Small intestine (tissue), 7 donors: ENCODE measurements around the gene FAM240A. TPM values are rescaled to one million over a fixed set of nuclear protein-coding genes. Genes with fewer than 3 reads are reported as not detected.
A peak's percentile ranks its signal among the peaks of the same experiment; 100 is the strongest.

ENCODE experiments used
- DNase-seq, 2 donors: peaks; one replicate each; pipeline versions ENCODE4 v3.0.0 to v3.0.0-alpha.2; 2013
- FAIRE-seq: peaks from 2 replicates; lab custom pipeline; 2012; peaks lifted over from hg19 to GRCh38; lab: Jason Lieb, UNC
- H3K27ac ChIP-seq, 3 donors: one replicate each; pipeline ENCODE4 v1.5.1; 2013; ENCODE audit warnings: low read length in 2 of 3, mild to moderate bottlenecking in 2 of 3, control low read depth in 1 of 3, inconsistent platforms in 1 of 3, low read depth in 1 of 3, moderate library complexity in 1 of 3
- H3K27me3 ChIP-seq, 3 donors: one replicate each; pipeline ENCODE4 v1.6.1; 2013; ENCODE audit warnings: low read length in 3 of 3, inconsistent platforms in 1 of 3; ENCODE audit not compliant: control insufficient read depth in 3 of 3, insufficient read depth in 3 of 3
- H3K36me3 ChIP-seq, 3 donors: one replicate each; pipeline ENCODE4 v1.6.1; 2013; ENCODE audit warnings: low read length in 3 of 3, inconsistent platforms in 1 of 3, low read depth in 1 of 3, mild to moderate bottlenecking in 1 of 3, moderate library complexity in 1 of 3; ENCODE audit not compliant: control insufficient read depth in 3 of 3, insufficient read depth in 2 of 3
- H3K4me1 ChIP-seq, 3 donors: one replicate each; pipeline ENCODE4 v1.6.1; 2013; ENCODE audit warnings: low read length in 2 of 3, inconsistent platforms in 1 of 3, low read depth in 1 of 3, mild to moderate bottlenecking in 1 of 3, moderate library complexity in 1 of 3; ENCODE audit not compliant: control insufficient read depth in 3 of 3, insufficient read depth in 2 of 3
- H3K4me3 ChIP-seq, 3 donors: one replicate each; pipeline ENCODE4 v1.5.1; 2013; ENCODE audit warnings: low read length in 3 of 3, control low read depth in 1 of 3, inconsistent platforms in 1 of 3, low read depth in 1 of 3, mild to moderate bottlenecking in 1 of 3, moderate library complexity in 1 of 3
- H3K9me3 ChIP-seq, 2 donors: one replicate each; pipeline ENCODE4 v1.6.1; 2013; ENCODE audit warnings: low read depth in 1 of 2, low read length in 1 of 2; ENCODE audit not compliant: control insufficient read depth in 2 of 2, insufficient read depth in 1 of 2
- whole genome bisulfite sequencing, 3 donors: extraction: QIAGEN DNeasy Blood & Tissue Kit; methylation state at CpG; one replicate each; pipeline ENCODE4 v1.1.7; 2013; 5-methylcytosine and 5-hydroxymethylcytosine counted together
- polyA plus RNA-seq, 4 donors: library from polyadenylated mRNA; stranded (reverse) in 3 of 4; unstranded in 1 of 4; fragments of 200-250 nt in 3 of 4; fragments of 120-200 nt in 1 of 4; gene quantifications; one replicate each; pipeline versions ENCODE4 v1.2.1 to v1.2.3, GENCODE V29; 2013
- donor health status: healthy with polysubstance abuse.
- donor health status: control.
- donor health status: control.
- donor health status: Bipolar disorder and iron deficiency.
- donor health status: healthy.

Gene FAM240A
- polyA plus RNA-seq, 4 donors, result not detected

DNA sequence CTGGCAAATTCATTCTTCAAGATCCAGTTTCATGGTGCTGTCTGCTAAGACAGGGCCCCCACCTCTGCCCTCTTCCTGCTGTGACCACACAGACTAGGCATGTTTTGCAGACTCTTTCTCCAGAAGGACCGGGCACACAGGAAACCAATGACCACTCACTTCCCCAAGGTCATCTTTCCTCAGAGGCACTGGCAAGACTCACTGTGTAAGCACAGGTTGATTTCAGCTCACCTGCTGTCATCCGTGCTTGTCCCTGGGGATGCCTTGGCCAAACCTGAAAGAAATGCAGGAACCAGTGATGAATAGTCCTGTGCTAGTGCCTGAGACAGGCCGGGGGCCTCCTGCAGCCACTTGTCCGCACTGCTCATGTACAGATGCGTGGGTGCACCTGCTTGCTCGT, 47.7 kb downstream of the FAM240A start:
- H3K9me3 ChIP-seq, result no peaks in the 10 kb centered on the region
- FAIRE-seq (no peak), DNase-seq (no peak)
- peaks cover 0 to 3% (median 0%) of the 10 kb centered on the region in 3 donors for H3K27me3 ChIP-seq
- WGBS, 3 donors, result 75 to 86% (median 84%) methylated on average over 6 of the region's 6 CpGs
- no peak overlapping the region for H3K27ac ChIP-seq
- H3K4me1 ChIP-seq, result no peaks in the 10 kb centered on the region
- no peaks in the 10 kb centered on the region for H3K36me3 ChIP-seq
- no peak overlapping the region for H3K4me3 ChIP-seq

DNA sequence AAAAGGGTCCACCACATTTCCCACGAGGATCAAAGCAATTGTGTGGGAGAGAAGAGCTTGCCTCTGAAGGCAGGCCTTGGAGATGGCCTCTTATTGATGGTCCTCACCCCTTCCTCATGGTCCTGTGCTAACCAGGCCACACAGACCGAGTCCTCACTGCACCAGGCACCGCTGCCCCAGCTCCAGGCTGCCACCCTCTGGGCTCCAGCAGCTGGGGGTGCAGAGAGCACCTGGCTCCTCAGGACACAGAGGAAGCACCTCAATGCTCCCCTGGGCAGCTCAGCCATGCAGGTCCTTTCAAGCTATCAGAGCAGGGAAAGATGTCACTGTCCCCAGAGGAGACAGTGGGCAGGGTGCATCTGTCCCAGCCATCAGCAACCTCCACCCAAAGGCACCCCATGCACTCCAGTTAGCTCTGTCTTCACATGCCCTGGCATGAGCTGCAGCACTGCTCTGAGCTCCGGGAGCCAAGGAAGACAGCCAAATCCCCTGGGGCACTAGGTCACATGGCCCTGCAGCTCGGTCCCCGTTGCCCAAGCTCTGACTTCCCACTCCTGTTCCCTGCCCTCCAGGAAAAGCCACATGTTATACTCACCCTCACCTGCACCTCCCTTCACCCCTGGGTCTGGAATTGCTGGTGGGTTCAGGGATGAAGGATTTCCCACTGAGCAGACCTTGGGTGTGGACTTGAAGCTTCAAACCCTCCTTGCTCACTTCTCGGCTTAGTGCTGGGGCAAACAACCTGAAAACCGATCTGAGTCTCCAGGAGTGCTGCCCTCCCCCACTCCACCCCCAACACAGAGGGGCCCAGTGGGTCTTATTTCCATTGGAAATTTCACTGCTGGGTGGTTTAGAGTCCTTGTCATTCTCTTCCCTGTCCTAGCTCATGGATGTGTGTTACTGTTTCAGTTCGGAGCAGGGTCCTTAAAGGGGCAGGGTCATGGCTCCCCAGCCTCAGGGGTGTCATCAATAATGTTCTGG, 48.5 kb downstream of the FAM240A start:
- no peaks in the 10 kb centered on the region for H3K9me3 ChIP-seq
- WGBS, 3 donors, result 44 to 62% (median 51%) methylated on average over 9 of the region's 9 CpGs
- H3K4me1 ChIP-seq, result peaks cover 0 to under 1% (median 0%) of the 10 kb centered on the region in 3 donors
- DNase-seq (no peak), FAIRE-seq (no peak)
- H3K27ac ChIP-seq, result no peak overlapping the region
- no peak overlapping the region for H3K4me3 ChIP-seq
- peaks cover 0 to 3% (median 0%) of the 10 kb centered on the region in 3 donors for H3K27me3 ChIP-seq
- no peaks in the 10 kb centered on the region for H3K36me3 ChIP-seq

DNA sequence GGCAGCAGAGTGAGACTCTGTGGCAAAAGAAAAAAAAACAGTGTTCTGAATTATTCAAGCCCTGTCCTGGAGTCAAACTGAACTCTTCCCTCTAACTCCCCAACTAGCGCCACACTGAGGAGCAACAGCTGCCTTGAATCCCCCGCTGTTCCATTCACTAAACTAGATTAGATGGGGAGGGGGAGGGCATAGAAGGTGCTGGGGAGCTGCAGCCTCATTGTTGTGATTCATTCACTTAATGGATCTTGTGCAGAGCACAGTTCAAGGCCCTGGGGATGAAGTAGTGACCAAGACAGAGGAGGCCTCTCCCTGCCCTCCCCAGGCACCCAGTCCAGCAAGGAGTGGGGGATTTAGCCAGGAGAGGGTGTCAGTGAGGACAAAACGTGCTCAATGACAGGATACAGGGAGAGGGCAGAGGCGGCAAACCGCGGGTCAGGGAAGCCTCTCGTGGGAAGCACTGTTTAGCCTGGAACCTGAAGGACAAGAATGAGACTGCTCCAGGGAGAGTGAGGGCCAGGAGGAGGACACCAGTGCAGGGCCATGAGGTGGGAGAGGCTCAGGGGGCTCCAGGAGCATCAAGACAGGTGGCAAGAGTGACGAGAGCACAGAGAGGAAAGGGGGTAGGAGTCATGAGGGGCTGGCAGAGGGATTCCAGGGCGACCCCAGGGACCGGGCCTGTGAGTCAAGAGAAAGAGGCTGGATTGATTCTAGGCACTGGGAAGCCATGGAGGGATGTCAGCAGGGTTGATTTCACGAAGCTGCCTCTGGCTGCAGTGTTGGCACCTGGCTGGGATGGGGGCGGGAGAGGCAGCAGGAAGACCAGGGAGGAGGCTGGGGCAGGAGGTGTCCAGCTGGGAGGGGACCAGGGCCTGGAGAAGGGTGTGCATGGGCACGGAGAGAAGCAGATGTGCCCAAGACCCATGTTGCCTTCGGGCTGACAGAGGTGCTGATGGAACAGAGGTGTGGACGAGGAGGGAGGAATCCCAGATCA, 49.7 kb downstream of the FAM240A start:
- Histone ChIP-seq H3K4me1 (peaks cover 0 to 7% (median 0%) of the 10 kb centered on the region in 3 donors), H3K36me3 (no peaks in the 10 kb centered on the region), H3K4me3 (no peak overlapping the region), H3K27me3 (no peaks in the 10 kb centered on the region), H3K9me3 (no peaks in the 10 kb centered on the region), H3K27ac (no peak overlapping the region)
- FAIRE-seq (no peak), DNase-seq (no peak)
- 71 to 81% (median 80%) methylated on average over 15 of the region's 15 CpGs for WGBS, 3 donors

DNA sequence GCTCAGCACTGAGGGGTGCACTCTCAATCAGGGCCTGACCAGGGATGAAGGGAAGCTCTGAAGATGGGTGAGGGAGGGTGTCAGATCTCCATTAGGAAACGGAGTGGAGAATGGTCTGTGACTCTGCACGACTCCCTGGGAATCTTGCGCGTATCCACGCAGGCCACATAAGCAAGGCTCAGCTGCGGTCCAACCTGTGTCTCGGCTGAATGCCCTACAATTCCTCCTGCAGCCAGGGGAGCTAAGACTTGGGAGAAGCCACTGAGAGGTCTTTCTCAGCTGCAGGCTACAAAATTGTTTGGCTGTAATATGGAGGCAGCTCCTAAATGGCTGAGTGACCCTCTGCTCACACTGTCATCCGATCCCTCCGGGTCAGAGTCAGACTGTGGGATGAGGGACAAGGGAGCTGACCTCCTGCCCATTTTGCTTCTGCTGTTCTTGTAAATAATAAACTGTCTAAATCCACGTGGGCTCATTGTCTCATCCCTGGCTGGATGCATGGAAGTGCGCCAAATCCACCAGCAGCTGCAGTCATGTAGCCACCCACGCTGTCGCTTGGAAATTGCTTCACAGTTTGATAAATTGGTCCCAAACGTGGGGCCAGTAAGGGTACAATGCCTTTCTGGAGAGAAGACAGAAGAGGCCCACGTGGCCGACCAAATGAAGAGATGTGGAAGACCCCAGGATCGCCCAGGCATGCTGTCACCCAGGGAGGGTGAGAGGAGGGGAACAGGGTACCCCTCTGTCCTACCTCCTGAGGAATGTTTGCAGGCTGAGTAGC, 50.6 kb downstream of the FAM240A start:
- no peak for DNase-seq
- H3K36me3 ChIP-seq, result no peaks in the 10 kb centered on the region
- H3K4me1 ChIP-seq, result peaks cover 0 to 7% (median 0%) of the 10 kb centered on the region in 3 donors
- no peak for FAIRE-seq
- H3K9me3 ChIP-seq, result no peaks in the 10 kb centered on the region
- WGBS, 3 donors, result 56 to 63% (median 57%) methylated on average over 17 of the region's 17 CpGs
- H3K27me3 ChIP-seq, result no peaks in the 10 kb centered on the region
- H3K27ac ChIP-seq, result no peak overlapping the region
- H3K4me3 ChIP-seq, result no peak overlapping the region

DNA sequence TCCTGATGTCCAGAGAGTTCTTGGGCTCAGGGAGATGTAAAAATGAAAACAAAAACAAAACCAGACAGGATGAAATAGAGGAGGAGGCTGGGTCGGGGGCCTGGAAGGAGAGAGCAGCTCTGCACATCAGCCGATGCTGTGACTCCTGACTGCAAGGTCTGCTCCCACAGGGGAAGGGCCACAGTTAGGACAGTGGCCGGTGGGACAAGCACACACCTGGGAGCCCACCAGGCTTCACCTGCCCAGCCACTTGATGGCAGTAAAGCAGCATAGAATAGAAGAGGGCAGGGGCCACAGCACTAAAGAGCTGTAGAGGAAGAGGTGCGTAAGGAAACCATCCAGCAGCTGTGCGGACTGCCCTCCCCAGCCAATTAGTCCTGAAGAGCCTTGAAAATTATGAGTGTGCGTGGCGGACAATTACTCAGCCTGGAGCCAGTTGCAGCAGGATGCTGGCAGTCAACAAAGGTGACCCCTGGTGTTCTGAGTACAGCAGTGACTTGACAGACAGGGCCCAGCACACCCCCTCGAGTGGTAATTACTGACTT, 51.3 kb downstream of the FAM240A start:
- no peak overlapping the region for H3K27ac ChIP-seq
- FAIRE-seq (no peak), DNase-seq (peak in 1 of 2 donors; percentile 23)
- no peak overlapping the region for H3K4me3 ChIP-seq
- WGBS, 3 donors, result 54 to 62% (median 61%) methylated on average over 8 of the region's 8 CpGs
- H3K4me1 ChIP-seq, result peaks cover 0 to 13% (median 0%) of the 10 kb centered on the region in 3 donors
- H3K9me3 ChIP-seq, result no peaks in the 10 kb centered on the region
- H3K27me3 ChIP-seq, result no peaks in the 10 kb centered on the region
- no peaks in the 10 kb centered on the region for H3K36me3 ChIP-seq

DNA sequence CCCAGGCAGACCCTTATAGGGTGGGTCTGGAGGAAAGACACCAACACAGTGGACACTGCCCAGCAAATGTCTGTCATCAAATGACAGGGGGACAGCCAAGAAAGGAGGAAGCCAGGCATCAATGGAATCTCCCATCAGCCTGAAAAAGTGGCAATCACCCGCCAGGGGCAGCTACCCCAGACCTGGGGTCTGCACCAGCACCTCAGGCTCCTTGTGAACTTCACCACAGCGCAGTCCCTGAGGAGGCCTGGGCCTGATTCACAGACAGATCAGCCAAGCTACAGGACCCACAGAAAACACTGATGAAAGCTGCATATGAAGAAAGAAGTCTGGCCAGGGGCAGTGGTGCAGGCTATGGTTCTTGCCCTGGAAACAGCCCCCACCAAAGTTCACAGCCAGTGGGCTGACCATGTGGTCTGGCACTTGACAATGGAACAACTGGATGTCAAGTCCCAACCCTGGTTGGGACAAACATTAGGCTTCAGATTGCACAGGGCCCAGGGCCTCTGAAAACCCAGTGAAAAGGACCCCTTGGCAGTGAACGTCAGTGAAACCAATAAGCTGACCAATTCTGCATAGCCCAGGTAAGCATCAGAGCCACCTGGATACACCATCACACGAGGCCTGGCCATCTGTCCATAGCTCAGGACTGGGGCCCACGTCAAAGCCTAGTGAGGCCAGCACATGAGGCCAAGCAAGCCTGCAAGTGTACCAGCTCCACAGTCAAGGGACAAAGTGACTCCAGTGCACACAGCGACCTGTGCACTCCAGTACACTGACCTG, 52.1 kb downstream of the FAM240A start:
- WGBS, 3 donors, result 78 to 85% (median 85%) methylated on average over 6 of the region's 6 CpGs
- Histone ChIP-seq H3K27ac (no peak overlapping the region), H3K27me3 (no peaks in the 10 kb centered on the region), H3K9me3 (no peaks in the 10 kb centered on the region), H3K36me3 (no peaks in the 10 kb centered on the region), H3K4me1 (peaks cover 0 to 13% (median 0%) of the 10 kb centered on the region in 3 donors), H3K4me3 (no peak overlapping the region)
- FAIRE-seq (no peak), DNase-seq (no peak)
